DMS53 treated with DMSO at 0.1 percent for 48 hours (cell line): ENCODE measurements around the gene PRRT3.
"Not testable (repeated sequence)": the region's sequence is repeated elsewhere in the genome, so short reads cannot be mapped to it uniquely, and the experiment has no call there.

Experiments used
- DNase-seq: peaks from one replicate; lab custom pipeline; 2025; ENCODE audit not compliant: unreplicated experiment; lab: John Stamatoyannopoulos, UW

PRRT3 gene

GRCh38 chr3:9899289-9899791 is 52.9 kb downstream of the PRRT3 start:
- DNase-seq = no peak

GRCh38 chr3:9898467-9899241 is 53.6 kb downstream of the PRRT3 start:
- DNase-seq = no peak

- peak; percentile 58 for DNase-seq
Measured at GRCh38 chr3:9897408-9898372, 54.5 kb downstream of the PRRT3 start.

GRCh38 chr3:9896755-9897407 is 55.3 kb downstream of the PRRT3 start:
- DNase-seq = not testable (repeated sequence)

- not testable (repeated sequence) for DNase-seq
Measured at GRCh38 chr3:9895715-9896114, 56.5 kb downstream of the PRRT3 start.
